AG08395 (cell line): Measurements from ENCODE around the gene NPAS3.

Experiments used
- DNase-seq: peaks from one replicate; pipeline ENCODE4 v3.0.0; 2012; ENCODE audit warnings: mixed read lengths, low spot score

The NPAS3 gene

GRCh38 chr14:33587791-33588190 is 649.1 kb downstream of the NPAS3 start:
- no peak for DNase-seq

DNA sequence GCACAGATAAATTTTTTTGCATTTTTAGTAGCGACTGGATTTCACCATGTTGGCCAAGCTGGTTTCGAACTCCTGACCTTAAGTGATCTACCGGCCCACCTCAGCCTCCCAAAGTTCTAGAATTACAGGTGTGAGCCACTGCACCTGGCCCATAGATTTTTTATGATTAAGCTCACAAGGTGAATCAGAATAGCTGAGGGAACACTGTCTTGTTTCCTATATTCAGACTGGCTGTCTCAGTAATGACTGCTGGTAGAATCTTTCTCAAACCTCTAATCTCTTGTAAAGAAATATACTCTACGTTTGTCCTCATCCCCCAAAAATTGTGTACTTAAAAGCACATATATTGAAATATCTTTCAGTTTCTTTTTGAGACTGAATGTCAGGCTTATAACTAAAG is 650.1 kb downstream of the NPAS3 start:
- DNase-seq = no peak

- peak; percentile 72 for DNase-seq
Measured at GRCh38 chr14:33589334-33589733, 650.7 kb downstream of the NPAS3 start.

GRCh38 chr14:33590891-33591630 is 652.4 kb downstream of the NPAS3 start:
- DNase-seq = no peak

- no peak for DNase-seq
Measured at GRCh38 chr14:33592297-33592696, 653.6 kb downstream of the NPAS3 start.

DNA sequence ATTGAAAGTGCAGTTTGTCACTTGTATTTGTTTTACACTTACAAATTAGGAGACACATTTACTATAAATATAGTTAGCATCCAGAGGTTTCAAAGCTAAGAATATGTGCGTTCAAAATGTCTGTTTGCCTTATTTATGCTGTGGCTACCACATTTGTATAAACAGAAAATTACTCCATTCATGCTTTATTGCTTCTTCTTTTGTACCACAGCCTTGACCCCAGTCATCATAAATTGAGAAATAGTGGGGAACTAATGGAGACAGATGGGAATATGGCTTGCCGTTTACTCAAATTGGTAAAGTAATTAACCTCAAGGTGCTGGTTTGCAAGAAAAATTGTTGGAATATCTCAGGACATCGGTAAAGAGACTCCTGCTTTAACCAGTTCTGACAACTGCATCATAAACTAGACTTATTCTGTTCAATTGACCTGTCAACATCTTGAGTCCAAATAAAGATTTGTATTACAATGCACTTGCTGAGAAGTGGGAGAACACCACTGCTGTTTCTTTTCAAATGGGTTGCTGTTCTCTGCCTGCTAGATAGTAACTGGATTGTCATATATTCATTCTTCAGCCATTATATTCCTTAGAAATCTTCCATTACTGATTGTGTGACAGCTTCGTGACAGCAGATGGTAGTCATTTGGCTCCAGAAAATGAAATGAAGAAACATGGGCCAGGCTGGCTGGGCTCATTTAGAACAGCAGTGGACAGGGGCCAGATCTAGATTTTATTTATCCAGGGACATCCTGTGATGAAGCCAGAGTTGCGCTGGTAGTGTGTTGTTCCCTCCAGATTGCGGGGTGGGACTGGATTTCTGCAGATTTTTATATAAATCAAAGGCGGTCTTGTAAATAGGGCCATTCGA is 657.8 kb downstream of the NPAS3 start:
- DNase-seq = no peak

GRCh38 chr14:33598582-33598981 is 659.9 kb downstream of the NPAS3 start:
- DNase-seq = no peak

DNA sequence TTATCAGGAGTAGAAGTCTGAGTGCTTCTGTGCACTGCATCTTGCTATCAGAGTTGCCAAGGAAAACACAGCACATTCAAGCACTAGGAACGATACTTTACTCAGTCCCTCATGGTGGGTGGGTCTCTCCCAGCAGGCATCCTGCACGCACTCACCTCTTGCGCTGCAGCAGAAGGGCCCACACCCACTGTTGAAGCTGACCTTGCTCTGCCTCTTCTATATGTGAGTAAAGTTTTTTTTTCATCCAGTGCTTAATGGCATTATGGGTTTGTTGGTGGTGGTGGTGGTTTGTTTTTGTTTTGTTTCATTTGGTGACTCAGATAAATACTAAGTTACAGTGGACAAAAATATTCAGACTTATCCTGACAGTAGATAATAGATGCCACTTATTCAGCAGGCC is 663.7 kb downstream of the NPAS3 start:
- no peak for DNase-seq

- no peak for DNase-seq
Measured at GRCh38 chr14:33606591-33606990, 667.9 kb downstream of the NPAS3 start.

GRCh38 chr14:33609582-33609981 is 670.9 kb downstream of the NPAS3 start:
- no peak for DNase-seq

- DNase-seq = no peak
Measured at GRCh38 chr14:33610121-33610520, 671.4 kb downstream of the NPAS3 start.

- peak; percentile 32 for DNase-seq
Measured at GRCh38 chr14:33611405-33612196, 672.9 kb downstream of the NPAS3 start.

GRCh38 chr14:33612197-33612505 is 673.5 kb downstream of the NPAS3 start:
- DNase-seq = no peak

DNA sequence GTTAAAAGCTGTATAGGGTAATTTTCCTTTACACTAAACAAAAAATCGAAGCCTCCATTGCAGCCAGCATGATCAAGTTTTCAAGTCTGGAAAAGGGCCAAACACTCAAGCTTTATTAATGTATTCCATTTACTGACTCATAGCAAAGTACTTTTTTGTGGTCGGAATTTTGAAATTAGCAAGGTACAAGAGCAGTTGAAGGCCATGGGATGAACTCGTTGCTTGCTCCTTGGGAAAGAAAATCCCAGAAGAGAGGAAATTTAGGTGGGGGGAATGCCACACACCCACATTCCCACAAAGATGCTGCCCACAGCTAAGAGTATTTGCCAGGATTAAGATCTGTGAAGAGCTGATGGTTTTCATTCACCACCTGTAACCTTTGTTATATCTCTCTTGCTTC is 678.5 kb downstream of the NPAS3 start:
- peak; percentile 34 for DNase-seq

- no peak for DNase-seq
Measured at GRCh38 chr14:33618361-33619105, 679.9 kb downstream of the NPAS3 start.

DNA sequence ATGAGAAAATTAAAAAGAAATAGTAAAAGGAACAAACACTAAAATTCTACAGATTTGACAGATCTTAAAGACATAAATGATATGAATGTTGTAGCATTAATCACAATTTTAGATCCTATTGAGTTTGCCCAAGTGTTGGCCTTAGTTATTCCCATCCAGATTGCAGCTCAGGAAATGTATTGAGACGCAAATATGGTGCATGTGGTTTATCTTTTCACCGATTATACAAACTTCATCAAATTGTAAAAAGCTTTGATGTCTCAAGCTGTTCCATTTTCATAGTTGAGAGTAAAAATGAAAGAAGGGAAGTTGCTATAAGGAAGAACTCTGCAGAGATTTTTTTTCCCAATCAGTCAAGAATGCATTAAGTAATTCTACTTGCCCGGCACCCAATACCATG is 683.8 kb downstream of the NPAS3 start:
- no peak for DNase-seq

DNA sequence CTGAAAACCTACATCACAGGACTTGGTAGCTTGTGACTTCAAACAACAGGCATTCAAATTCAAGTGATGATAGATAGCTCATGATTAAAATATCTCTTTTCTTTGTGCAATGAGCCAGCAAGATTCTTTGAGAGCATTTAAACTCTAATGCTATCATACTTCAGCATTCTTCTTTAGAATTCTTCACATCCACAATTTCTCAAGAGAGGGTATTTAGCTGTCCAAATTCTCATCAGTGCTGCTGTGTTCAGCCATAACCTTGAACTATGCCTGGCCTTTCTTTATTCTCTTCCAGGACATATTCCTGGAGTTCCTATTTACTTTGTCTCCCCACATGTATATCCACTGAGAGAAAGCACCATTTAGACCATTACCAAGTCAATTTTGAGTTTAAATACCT is 691.1 kb downstream of the NPAS3 start:
- DNase-seq = no peak

- DNase-seq = peak; percentile 8
Measured at GRCh38 chr14:33631021-33631420, 692.3 kb downstream of the NPAS3 start.

- DNase-seq = no peak
Measured at GRCh38 chr14:33631441-33631840, 692.8 kb downstream of the NPAS3 start.

DNA sequence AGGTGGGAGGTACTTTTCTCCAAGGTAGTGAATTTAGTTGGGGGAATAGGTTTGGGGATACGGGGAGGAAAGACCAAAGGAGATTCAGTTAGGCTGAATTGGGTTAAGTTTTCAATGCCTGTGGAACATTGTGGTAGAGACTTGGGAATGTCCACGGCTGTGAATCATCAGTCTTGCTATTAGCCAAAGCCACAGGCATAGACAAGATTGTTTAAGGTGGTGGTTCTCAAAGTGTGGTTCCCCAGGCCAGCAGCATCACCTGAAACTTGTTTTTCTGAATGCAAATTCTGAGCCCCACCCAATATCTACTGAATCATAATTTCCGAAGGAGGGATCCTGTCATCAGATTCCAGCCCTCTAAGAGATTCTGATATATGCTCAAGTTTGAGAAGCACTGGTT is 696.0 kb downstream of the NPAS3 start:
- peak; percentile 44 for DNase-seq

- DNase-seq = no peak
Measured at GRCh38 chr14:33636716-33637115, 698.0 kb downstream of the NPAS3 start.

GRCh38 chr14:33642080-33642479 is 703.4 kb downstream of the NPAS3 start:
- DNase-seq = no peak
